K562 (cell line): ENCODE results near the gene SLC5A11. TPM values are rescaled to one million over a fixed set of nuclear protein-coding genes. Genes with fewer than 3 reads are reported as not detected.
A peak's percentile ranks its signal among the peaks of the same experiment; 100 is the strongest.

ENCODE experiments used
- CCAR2 ChIP-seq: fragments of 200-400 bp; formaldehyde crosslinking; IDR thresholded peaks from 2 replicates; pipeline ENCODE4 v1.6.1; 2017; ENCODE audit warnings: mild to moderate bottlenecking, low read depth, low read length
- CHCHD3 ChIP-seq: fragments of 250-450 bp; sonication (Bioruptor Pico); IDR thresholded peaks from 2 replicates; pipeline ENCODE4 v2.1.2; 2022; ENCODE audit warnings: mild to moderate bottlenecking
- EP400 ChIP-seq: fragments of 450-650 bp; IDR thresholded peaks from 2 replicates; pipeline ENCODE4 v1.6.1; 2017; ENCODE audit warnings: antibody characterized with exemption, mild to moderate bottlenecking, moderate library complexity
- KAT8 ChIP-seq: fragments of 450-650 bp; IDR thresholded peaks from 2 replicates; pipeline ENCODE4 v1.6.1; 2016; ENCODE audit warnings: low read depth, mild to moderate bottlenecking
- KLF1 ChIP-seq: fragments of 450-650 bp; IDR thresholded peaks from 2 replicates; pipeline ENCODE4 v1.6.1; 2016; ENCODE audit warnings: missing genetic modification characterization, missing compliant biosample characterization
- KLF13 ChIP-seq: fragments of 450-650 bp; IDR thresholded peaks from 2 replicates; pipeline ENCODE4 v1.6.1; 2016; ENCODE audit warnings: missing genetic modification characterization, low read depth, mild to moderate bottlenecking, missing compliant biosample characterization, moderate library complexity, borderline replicate concordance
- MCM2 ChIP-seq: fragments of 450-650 bp; IDR thresholded peaks from 2 replicates; pipeline ENCODE4 v1.6.1; 2017; ENCODE audit warnings: low read depth, mild to moderate bottlenecking
- PHF20 ChIP-seq: fragments of 450-650 bp; IDR thresholded peaks from 2 replicates; pipeline ENCODE4 v1.6.1; 2018; ENCODE audit not compliant: partially characterized antibody
- PHF21A ChIP-seq: fragments of 450-650 bp; IDR thresholded peaks from 2 replicates; pipeline ENCODE4 v1.6.1; 2017; ENCODE audit warnings: low read depth, borderline replicate concordance
- RNF2 ChIP-seq: sonication (generic); IDR thresholded peaks from 2 replicates; pipeline ENCODE4 v1.6.1; 2016
- ZBTB7A ChIP-seq: IDR thresholded peaks from 2 replicates; pipeline ENCODE4 v1.6.1; 2011; ENCODE audit warnings: low read depth, mild to moderate bottlenecking, low read length, moderate library complexity, borderline replicate concordance; ENCODE audit not compliant: control insufficient read depth
- ZNF57 ChIP-seq: fragments of 450-650 bp; formaldehyde crosslinking; IDR thresholded peaks from 2 replicates; pipeline ENCODE4 v1.4.0; 2020; ENCODE audit warnings: mild to moderate bottlenecking, moderate library complexity
- ZNF76 ChIP-seq: fragments of 250-450 bp; sonication (Bioruptor Pico); IDR thresholded peaks from 2 replicates; pipeline ENCODE4 v1.4.0; 2020; ENCODE audit warnings: mild to moderate bottlenecking, moderate library complexity, borderline replicate concordance
- polyA plus RNA-seq, 8 experiments: library from polyadenylated mRNA; depleted of rRNA in 4 of 8; stranded (reverse) in 5 of 8; unstranded in 3 of 8; fragments of >200 nt; fragmentation: Nextera tagmentation in 2 of 8; fragmentation: Illumina TruSeq in 1 of 8; extraction: Ambion mirVana in 2 of 8; extraction: Trizol in 1 of 8; gene quantifications; 2 replicates each; pipeline versions ENCODE4 v1.2.1 to v1.2.3, GENCODE V29; 2011 to 2014; ENCODE audit warnings: inconsistent platforms in 1 of 8, missing spikeins in 1 of 8
- total RNA-seq, 7 experiments: library from RNA; depleted of rRNA in 6 of 7; stranded (reverse); fragments of >200 nt in 6 of 7; fragmentation: Illumina TruSeq in 2 of 7; extraction: Trizol in 2 of 7; gene quantifications; 2 replicates each; pipeline versions ENCODE4 v1.2.1 to v1.2.3, GENCODE V29; 2011 to 2021; ENCODE audit warnings: low replicate concordance in 1 of 7
- TF ChIP-seq, protein P1 (sequence below): fragments of 250-450 bp; sonication (Bioruptor Pico); IDR thresholded peaks from 2 replicates; pipeline ENCODE4 v1.8.0; 2022; ENCODE audit warnings: inconsistent platforms
- TF ChIP-seq, protein P2 (sequence below): fragments of 450-650 bp; IDR thresholded peaks from 2 replicates; pipeline ENCODE4 v1.6.1; 2016; ENCODE audit warnings: low read depth, mild to moderate bottlenecking, moderate library complexity
- TF ChIP-seq, protein P3 (sequence below): fragments of 450-650 bp; formaldehyde crosslinking; IDR thresholded peaks from 2 replicates; pipeline ENCODE4 v1.4.0; 2022; ENCODE audit warnings: mild to moderate bottlenecking, moderate library complexity
- TF ChIP-seq, protein P4 (sequence below): fragments of 200-800 bp; sonication (Bioruptor generic); IDR thresholded peaks from 2 replicates; pipeline ENCODE4 v1.6.1; 2017; ENCODE audit warnings: missing genetic modification characterization, missing compliant biosample characterization
- TF ChIP-seq, protein P5 (sequence below): sonication (generic); formaldehyde crosslinking; IDR thresholded peaks from 2 replicates; pipeline ENCODE4 v1.8.0; 2023; ENCODE audit warnings: mild to moderate bottlenecking, missing genetic modification reagents

Gene SLC5A11
- total and polyA plus RNA-seq, 9 of the 15 experiments (the other 6 are each of a cell fraction or from before 2014, with no cell fraction given), result 0.04 to 0.25 (median 0.11) TPM; not detected in 3

DNA sequence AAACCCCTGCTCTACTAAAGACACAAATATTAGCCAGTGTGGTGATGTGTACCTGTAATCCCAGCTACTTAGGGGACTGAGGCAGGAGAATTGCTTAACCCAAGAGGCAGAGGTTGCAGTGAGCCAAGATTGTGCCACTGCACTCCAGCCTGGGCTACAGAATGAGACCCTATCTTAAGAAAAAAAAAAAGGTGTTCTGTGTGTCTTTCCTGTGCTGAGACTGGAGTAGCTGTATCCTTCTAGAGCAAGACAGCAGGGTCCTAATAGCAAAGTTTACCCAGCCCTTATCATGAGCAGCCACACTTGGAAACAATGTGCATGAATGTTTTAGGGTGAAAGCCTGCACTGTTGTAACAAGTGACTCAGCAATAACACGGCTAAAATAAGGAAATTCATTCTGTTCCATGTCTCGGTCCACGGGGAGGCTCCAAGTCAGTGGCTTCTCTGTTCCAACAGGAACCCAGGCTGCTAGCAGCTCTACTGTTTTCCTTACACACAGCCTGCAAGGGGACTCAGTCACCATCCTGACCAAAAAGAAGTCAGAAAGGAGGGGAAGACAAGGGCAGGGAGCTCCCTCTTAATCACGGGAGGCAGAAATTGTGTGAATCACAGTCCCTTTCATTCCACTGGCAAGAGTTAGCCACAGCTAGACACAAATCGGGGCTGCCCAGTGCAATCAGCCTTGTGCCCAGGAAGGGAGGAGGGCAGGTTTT, 7.1 kb upstream of the SLC5A11 start (continued):
- TF ChIP-seq, protein P1, sequence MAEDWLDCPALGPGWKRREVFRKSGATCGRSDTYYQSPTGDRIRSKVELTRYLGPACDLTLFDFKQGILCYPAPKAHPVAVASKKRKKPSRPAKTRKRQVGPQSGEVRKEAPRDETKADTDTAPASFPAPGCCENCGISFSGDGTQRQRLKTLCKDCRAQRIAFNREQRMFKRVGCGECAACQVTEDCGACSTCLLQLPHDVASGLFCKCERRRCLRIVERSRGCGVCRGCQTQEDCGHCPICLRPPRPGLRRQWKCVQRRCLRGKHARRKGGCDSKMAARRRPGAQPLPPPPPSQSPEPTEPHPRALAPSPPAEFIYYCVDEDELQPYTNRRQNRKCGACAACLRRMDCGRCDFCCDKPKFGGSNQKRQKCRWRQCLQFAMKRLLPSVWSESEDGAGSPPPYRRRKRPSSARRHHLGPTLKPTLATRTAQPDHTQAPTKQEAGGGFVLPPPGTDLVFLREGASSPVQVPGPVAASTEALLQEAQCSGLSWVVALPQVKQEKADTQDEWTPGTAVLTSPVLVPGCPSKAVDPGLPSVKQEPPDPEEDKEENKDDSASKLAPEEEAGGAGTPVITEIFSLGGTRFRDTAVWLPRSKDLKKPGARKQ (CRISPR knock-in tag), result no peak
- TF ChIP-seq, protein P2, sequence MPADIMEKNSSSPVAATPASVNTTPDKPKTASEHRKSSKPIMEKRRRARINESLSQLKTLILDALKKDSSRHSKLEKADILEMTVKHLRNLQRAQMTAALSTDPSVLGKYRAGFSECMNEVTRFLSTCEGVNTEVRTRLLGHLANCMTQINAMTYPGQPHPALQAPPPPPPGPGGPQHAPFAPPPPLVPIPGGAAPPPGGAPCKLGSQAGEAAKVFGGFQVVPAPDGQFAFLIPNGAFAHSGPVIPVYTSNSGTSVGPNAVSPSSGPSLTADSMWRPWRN, result peak; percentile 80
- TF ChIP-seq KLF13 (tag) (no peak), EP400 (peak; percentile 53; the same call in 1 of the 2 replicates), CHCHD3 (CRISPR knock-in tag) (no peak), PHF21A (no peak), CCAR2 (no peak), ZNF76 (CRISPR knock-in tag) (no peak), PHF20 (no peak), KAT8 (no peak), RNF2 (peak; percentile 64; the same call in 1 of the 2 replicates), ZBTB7A (no peak), ZNF57 (CRISPR knock-in tag) (no peak), MCM2 (no peak), KLF1 (tag) (no peak)
- TF ChIP-seq, protein P3, sequence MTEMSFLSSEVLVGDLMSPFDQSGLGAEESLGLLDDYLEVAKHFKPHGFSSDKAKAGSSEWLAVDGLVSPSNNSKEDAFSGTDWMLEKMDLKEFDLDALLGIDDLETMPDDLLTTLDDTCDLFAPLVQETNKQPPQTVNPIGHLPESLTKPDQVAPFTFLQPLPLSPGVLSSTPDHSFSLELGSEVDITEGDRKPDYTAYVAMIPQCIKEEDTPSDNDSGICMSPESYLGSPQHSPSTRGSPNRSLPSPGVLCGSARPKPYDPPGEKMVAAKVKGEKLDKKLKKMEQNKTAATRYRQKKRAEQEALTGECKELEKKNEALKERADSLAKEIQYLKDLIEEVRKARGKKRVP (CRISPR knock-in tag), result peak; percentile 51; the same call in 1 of the 2 replicates
- TF ChIP-seq, protein P4, sequence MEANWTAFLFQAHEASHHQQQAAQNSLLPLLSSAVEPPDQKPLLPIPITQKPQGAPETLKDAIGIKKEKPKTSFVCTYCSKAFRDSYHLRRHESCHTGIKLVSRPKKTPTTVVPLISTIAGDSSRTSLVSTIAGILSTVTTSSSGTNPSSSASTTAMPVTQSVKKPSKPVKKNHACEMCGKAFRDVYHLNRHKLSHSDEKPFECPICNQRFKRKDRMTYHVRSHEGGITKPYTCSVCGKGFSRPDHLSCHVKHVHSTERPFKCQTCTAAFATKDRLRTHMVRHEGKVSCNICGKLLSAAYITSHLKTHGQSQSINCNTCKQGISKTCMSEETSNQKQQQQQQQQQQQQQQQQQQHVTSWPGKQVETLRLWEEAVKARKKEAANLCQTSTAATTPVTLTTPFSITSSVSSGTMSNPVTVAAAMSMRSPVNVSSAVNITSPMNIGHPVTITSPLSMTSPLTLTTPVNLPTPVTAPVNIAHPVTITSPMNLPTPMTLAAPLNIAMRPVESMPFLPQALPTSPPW (CRISPR knock-in tag), result no peak
- TF ChIP-seq, protein P5, sequence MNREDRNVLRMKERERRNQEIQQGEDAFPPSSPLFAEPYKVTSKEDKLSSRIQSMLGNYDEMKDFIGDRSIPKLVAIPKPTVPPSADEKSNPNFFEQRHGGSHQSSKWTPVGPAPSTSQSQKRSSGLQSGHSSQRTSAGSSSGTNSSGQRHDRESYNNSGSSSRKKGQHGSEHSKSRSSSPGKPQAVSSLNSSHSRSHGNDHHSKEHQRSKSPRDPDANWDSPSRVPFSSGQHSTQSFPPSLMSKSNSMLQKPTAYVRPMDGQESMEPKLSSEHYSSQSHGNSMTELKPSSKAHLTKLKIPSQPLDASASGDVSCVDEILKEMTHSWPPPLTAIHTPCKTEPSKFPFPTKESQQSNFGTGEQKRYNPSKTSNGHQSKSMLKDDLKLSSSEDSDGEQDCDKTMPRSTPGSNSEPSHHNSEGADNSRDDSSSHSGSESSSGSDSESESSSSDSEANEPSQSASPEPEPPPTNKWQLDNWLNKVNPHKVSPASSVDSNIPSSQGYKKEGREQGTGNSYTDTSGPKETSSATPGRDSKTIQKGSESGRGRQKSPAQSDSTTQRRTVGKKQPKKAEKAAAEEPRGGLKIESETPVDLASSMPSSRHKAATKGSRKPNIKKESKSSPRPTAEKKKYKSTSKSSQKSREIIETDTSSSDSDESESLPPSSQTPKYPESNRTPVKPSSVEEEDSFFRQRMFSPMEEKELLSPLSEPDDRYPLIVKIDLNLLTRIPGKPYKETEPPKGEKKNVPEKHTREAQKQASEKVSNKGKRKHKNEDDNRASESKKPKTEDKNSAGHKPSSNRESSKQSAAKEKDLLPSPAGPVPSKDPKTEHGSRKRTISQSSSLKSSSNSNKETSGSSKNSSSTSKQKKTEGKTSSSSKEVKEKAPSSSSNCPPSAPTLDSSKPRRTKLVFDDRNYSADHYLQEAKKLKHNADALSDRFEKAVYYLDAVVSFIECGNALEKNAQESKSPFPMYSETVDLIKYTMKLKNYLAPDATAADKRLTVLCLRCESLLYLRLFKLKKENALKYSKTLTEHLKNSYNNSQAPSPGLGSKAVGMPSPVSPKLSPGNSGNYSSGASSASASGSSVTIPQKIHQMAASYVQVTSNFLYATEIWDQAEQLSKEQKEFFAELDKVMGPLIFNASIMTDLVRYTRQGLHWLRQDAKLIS, result no peak
